GM18861 (cell line): ENCODE results near the gene TGFBR3.

Experiments used
- ATAC-seq: cut with Tn5 transposase; IDR thresholded peaks from one replicate; pipeline ENCODE4 v1.9.1; 2021; ENCODE audit not compliant: unreplicated experiment

TGFBR3 gene

DNA sequence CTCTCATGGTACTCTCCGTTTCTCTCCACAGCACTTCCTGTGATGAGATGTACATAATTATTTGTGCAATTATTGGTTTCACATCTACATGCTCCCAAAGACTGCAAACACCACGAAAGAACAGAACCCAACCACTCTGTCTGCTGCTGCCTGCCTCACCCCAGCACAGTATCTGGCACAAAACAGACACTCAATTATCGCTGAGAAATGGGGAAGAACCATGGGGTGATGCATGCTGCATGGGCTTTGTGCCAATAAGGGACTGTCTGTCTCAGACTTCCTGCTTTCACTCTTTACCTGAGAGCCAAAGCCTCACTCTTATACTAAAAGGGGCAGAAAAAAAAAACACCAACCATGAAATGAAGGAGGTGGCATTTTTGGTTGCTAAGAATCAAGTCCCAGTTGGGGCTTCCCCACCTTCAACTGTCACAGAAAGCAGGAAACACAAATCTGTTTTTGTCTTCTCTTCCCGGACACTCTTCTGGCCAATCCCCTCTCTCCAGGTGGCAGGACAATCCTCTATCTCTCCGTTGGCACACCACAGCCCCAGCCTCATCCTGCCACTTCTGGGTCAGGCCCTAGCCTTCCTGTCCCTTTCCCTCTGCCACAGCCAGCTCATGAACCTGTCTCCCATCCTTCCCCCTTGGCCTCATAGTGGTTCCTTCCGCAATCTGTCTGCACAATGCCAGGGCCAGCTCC is 82.0 kb downstream of the TGFBR3 start:
- peak; percentile 90 for ATAC-seq

- no peak for ATAC-seq
These were observed 82.8 kb downstream of the TGFBR3 start for GRCh38 chr1:91803123-91803522.

DNA sequence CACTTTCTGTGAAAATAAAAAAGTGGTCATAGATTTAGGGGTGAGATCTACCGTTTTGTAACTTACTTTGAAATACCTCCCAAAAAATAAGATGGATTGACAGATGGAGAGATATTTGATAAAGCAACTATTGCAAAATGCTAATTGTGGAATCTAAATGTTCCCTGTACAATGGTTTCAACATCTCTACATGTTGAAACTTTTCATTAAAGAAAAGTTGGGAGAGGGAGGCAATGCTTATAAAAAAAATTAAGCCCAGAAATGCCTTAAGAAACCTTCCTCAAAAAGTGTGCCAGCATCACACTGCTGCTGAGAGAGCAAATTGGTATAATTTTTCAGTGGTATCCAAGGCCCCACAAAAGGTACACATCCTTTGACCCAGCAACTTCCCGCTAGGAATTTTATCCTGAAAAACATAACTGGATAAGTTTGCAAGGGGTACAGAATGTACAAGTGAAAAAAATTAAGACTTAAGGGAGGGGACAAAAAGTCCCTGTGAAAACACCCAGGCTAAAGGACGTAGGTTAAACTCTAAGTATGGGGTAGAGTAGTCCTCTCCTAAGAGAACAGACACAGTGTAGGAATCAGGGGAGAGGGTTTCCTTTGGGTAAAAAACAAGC is 84.3 kb downstream of the TGFBR3 start:
- no peak for ATAC-seq

- ATAC-seq, result no peak
These were observed 86.1 kb downstream of the TGFBR3 start for GRCh38 chr1:91799863-91800262.

DNA sequence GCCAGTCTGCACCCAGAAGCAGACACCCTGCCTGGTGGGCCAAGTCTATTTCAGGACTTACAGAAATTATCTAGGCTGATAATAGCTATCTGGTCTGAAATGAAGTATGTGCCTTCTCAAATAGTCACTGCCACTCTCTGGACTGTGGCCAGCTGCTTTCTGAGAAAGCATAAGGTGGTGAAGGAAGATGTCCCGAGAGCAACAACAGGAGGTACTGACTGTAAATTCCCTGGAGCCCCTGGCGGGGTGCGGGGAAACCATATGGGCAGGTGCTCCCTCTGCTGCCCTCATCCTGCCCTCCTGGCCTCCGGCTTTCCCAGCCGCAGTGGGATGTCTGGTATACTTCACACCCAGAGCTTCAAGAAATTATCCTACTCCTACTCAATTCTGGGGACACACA is 86.8 kb downstream of the TGFBR3 start:
- no peak for ATAC-seq

GRCh38 chr1:91798740-91799139 is 87.2 kb downstream of the TGFBR3 start:
- ATAC-seq, result no peak

GRCh38 chr1:91798241-91798648 is 87.7 kb downstream of the TGFBR3 start:
- ATAC-seq, result no peak

DNA sequence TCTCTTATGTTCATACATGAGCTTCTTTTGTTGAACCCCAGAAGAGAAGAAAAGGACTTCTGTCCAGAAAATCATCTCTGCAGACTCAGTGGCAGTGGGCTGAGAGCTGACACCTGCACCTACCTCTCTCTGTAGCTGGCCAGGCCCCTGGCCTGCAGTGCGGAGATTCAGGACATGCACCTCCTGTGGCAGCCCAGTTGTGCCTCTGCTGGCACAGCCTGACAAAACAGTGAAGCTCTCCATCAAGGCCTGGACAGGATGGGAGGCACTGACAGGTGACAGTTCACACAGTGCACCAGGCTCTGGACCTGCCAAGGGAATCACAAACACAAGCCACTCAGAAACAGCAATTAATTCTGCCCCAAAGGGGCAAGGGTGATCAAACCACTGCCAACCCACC is 88.8 kb downstream of the TGFBR3 start:
- ATAC-seq, result no peak

DNA sequence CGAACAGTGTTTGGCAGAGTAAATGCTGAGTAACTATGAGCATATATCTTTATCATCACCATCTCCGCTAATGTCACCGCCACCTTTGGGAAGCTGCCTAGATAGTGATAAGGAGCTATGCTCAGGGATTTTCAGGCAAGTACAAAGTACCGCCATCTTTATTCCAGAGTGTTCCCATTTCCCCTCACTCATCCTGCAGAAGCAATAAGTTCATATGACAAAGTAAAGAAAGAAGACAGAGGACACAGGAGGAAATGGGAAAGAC is 89.6 kb downstream of the TGFBR3 start:
- no peak for ATAC-seq

DNA sequence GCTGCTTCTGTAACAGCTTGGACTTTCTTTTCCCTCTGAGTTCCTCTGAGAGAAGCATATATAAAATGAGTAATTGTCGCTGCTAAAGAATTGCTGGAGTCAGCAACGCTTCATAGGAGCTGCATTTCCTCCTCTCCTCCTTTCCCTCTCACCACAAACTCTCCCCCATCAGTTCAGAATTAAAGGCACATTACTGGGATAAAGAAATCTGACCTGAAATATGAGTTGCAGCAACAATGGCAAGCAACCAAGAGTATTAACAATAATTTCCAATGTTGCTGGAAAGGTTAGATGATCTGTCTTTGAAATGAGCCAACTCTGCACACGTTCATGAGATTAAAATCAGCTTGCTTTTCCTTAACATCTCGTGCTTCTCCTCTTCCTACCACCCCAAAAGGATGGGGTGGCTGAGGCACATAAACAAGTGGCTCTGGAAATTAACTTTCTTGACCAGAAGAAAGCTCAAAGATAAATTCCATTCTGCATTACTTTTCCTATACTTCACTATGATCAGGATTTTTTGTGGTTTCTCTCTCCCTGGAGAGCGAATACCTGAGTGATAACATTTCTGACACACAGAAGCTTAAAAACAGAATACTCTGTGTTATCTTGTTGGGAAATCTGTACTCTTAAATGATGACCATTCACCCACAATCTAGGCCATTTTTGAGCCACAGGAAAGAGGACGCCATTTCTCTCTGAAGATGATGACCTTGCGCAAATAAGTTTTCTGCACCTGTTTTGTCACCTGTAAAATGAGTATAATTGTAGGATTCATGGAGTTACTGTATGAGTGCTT is 90.2 kb downstream of the TGFBR3 start:
- ATAC-seq, result no peak

DNA sequence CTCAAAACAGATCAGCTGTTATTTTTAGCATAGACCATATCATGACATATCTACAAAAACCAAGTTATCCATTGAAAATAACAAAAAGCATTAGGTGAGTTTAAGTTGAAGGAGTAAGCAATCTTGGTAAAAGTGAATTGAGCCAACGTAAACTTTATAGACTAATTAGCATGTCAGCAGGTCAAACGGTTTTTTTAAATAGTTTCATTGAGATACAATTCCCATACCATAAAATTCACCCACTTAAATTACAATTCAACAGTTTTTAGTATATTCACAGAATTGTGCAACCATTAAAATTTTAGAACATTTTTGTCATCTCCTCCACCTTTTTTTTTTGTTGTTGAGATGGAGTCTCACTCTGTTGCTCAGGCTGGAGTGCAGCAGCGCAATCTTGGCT is 92.1 kb downstream of the TGFBR3 start:
- no peak for ATAC-seq

- ATAC-seq, result no peak
These were observed 92.8 kb downstream of the TGFBR3 start for GRCh38 chr1:91793189-91793588.

DNA sequence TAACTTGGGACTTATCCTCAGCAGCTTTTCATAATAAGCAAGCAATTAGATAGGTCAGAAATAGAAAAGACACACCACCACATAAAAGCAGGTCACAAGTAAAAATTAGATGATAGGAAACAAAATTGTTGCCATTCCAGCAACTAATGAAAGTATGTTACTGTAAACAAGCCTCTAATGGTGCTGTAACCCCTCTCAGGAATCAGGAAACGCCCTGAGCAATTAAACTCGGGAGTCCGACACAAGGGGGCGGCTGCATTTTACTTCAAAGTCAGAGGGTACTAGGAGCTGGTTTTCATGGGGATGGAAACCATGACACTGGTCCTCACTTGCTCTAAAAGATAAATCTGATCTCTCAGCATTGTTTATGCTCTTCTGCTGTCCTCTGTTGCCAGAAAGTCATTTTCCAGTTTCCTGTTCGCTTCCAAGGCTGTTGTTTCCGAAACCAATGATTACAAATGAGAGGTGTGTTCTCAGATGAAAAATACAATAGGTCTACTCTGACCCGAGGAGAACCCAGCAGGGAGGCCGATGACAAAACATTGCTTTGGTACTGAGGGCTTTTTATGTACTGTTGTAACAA is 93.4 kb downstream of the TGFBR3 start:
- ATAC-seq, result no peak

GRCh38 chr1:91791691-91792488 is 94.1 kb downstream of the TGFBR3 start:
- no peak for ATAC-seq

DNA sequence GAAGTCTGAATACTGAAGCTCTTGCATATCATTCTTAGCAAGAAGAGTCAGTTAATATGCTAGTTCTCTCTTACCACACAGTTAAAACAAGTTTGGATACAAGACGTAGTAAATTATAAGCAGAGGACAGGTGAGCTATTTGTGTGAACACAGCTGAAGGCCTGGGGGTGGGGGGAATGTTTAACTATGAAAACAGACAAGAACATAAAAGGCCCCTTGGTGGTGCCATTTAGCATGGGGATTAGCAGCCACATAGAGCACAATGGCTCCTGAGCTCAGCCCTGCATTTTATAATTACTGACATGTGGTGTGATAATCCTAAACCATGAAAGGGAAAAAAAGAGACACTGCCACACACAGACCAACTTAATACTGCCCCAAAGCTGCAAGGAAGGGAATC is 94.8 kb downstream of the TGFBR3 start:
- ATAC-seq, result no peak

- no peak for ATAC-seq
These were observed 95.6 kb downstream of the TGFBR3 start for GRCh38 chr1:91790392-91790791.

DNA sequence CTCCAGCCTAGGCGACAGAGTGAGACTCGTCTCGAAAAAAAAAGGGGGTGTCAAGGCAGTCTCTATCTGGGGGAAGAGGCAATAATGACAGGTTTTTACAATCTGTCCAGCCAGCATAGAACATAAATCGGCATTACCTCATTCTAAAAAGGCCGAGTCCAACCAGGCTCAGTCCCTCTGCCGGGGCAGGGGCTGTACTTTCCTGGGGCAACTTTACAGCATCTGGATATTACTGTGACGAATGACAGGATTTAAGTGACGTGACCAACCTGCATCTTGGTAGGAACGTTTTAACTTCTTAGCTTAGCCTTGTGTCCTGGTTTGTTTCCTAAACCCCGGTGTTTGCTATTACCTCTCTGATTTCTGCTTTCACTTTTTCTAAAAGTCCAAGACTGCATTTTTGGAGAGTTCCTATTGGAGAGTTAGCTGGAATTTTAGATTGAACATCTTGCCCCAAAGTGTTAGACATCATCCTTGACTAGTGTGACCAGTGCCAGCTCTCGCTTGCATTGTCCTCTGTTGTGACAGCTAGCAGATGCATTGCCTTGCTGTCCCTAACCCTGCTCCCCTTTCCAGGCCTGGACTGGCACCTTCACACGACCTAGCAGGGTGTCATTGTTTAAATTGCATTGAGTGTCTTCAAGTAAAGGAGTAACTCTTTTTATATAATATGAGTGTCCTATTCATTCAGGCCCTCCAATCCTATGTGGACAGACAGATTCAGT is 96.5 kb downstream of the TGFBR3 start:
- no peak for ATAC-seq

- no peak for ATAC-seq
These were observed 98.0 kb downstream of the TGFBR3 start for GRCh38 chr1:91787919-91788318.

DNA sequence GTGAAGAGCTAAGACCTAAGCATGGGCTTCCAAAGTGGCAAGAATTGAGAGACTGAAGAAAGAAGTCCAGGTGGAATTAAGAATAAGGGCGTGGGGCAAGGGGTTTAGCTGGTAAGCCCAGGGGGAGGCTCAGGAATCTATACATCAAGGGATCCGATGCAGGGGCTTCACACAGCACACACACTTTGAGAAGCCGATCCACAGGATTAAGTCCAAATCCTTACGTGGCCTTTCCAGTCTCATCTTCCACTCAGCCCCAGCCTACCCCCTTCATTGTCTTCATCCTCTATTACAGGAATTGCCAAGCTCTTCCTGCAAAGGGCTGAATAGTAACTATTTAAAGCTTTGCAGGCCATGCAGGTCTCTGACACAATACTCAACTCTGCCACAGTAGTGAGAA is 101.3 kb downstream of the TGFBR3 start:
- no peak for ATAC-seq

DNA sequence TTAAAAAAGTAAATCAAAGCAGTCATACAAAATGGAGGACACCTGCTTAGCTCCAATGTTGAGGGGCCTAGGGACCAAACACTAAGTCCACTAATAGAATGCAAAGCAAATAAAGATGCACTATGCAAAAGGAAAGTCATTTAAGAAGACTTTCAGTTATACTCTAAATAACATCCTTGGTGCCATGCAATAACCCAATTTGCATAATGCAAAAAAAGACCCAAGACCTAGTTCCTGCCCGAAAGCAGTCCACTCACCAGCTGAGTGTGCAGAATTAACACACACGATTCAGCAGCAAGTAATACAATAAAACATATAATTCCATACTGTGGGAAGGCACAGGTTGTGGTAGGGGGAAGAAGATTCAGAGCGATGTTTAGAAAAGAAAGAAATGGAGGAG is 101.8 kb downstream of the TGFBR3 start:
- no peak for ATAC-seq
